ENCODE results near the gene NFATC1.

The NFATC1 gene

DNA sequence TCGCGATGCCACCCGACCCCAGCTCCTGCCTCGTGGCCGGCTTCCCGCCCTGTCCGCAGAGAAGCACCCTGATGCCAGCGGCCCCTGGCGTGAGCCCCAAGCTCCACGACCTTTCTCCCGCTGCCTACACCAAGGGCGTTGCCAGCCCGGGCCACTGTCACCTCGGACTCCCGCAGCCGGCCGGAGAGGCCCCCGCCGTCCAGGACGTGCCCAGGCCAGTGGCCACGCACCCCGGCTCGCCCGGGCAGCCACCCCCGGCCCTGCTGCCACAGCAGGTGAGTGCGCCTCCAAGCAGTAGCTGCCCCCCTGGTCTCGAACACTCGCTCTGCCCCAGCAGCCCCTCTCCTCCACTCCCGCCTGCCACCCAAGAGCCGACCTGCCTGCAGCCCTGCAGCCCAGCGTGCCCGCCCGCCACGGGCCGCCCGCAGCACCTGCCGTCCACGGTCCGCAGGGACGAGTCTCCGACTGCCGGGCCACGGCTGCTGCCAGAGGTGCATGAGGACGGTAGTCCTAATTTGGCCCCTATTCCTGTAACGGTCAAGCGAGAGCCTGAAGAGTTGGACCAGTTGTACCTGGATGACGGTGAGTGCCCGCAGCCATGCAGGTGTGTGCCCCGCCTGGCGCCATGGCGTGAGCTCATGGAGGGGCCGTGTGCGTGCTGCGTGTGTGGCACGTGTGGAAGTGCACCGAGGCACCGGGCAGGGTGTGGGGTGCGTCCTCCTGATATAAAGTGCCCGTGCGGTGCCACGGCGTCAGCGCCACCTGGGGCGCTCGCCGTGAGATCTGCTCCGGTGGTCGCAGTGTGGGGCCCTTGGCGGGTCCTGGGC lies 90.8 kb downstream of the NFATC1 start:
- no peak for TF ChIP-seq TOX (CRISPR knock-in tag; IDR thresholded peaks at IDR 0.05; ENCODE audit: borderline replicate concordance)
- TF ChIP-seq BACH2 (CRISPR knock-in tag; IDR thresholded peaks at IDR 0.05; ENCODE audit: borderline replicate concordance): no peak
- TF ChIP-seq TSHZ2 (CRISPR knock-in tag; IDR thresholded peaks at IDR 0.05): no peak
- no peak for TF ChIP-seq ZFP3 (CRISPR knock-in tag; IDR thresholded peaks at IDR 0.05)
- TF ChIP-seq GLIS3 (CRISPR knock-in tag; IDR thresholded peaks at IDR 0.05): no peak
- no peak for TF ChIP-seq TCF4 (CRISPR knock-in tag; IDR thresholded peaks at IDR 0.05; ENCODE audit: borderline replicate concordance)
- no peak for TF ChIP-seq ZNF70 (CRISPR knock-in tag; IDR thresholded peaks at IDR 0.05)
- TF ChIP-seq PPARA (CRISPR knock-in tag; IDR thresholded peaks at IDR 0.05; ENCODE audit: borderline replicate concordance): no peak
- no peak for TF ChIP-seq CSDC2 (CRISPR knock-in tag; IDR thresholded peaks at IDR 0.05)
- no peak for TF ChIP-seq ARNTL (CRISPR knock-in tag; IDR thresholded peaks at IDR 0.05; ENCODE audit: borderline replicate concordance, low read depth)
- TF ChIP-seq SNAI2 (CRISPR knock-in tag; IDR thresholded peaks at IDR 0.05): no peak
- TF ChIP-seq PATZ1 (CRISPR knock-in tag; IDR thresholded peaks at IDR 0.05; ENCODE audit: borderline replicate concordance): no peak
- no peak for TF ChIP-seq ZNF565 (CRISPR knock-in tag; conservative IDR thresholded peaks at IDR 0.05; ENCODE audit: low read depth)
- TF ChIP-seq OSR1 (CRISPR knock-in tag; IDR thresholded peaks at IDR 0.05): no peak
- TF ChIP-seq ZNF8 (CRISPR knock-in tag; IDR thresholded peaks at IDR 0.05): no peak
- TF ChIP-seq, protein P1, sequence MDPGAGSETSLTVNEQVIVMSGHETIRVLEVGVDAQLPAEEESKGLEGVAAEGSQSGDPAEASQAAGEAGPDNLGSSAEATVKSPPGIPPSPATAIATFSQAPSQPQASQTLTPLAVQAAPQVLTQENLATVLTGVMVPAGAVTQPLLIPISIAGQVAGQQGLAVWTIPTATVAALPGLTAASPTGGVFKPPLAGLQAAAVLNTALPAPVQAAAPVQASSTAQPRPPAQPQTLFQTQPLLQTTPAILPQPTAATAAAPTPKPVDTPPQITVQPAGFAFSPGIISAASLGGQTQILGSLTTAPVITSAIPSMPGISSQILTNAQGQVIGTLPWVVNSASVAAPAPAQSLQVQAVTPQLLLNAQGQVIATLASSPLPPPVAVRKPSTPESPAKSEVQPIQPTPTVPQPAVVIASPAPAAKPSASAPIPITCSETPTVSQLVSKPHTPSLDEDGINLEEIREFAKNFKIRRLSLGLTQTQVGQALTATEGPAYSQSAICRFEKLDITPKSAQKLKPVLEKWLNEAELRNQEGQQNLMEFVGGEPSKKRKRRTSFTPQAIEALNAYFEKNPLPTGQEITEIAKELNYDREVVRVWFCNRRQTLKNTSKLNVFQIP (CRISPR knock-in tag; IDR thresholded peaks at IDR 0.05; ENCODE audit: borderline replicate concordance, low read depth): no peak
- no peak for TF ChIP-seq ISL1 (CRISPR knock-in tag; IDR thresholded peaks at IDR 0.05)
- no peak for TF ChIP-seq RARB (CRISPR knock-in tag; IDR thresholded peaks at IDR 0.05)
- no peak for TF ChIP-seq ESRRG (CRISPR knock-in tag; IDR thresholded peaks at IDR 0.05)
- TF ChIP-seq ZC3H10 (CRISPR knock-in tag; IDR thresholded peaks at IDR 0.05): no peak
- no peak for ATAC-seq

GRCh38 chr18:79487183-79487800 lies 91.6 kb downstream of the NFATC1 start:
- ATAC-seq: no peak
- TF ChIP-seq CSDC2 (CRISPR knock-in tag; IDR thresholded peaks at IDR 0.05) (no peak), ZC3H10 (CRISPR knock-in tag; IDR thresholded peaks at IDR 0.05) (no peak), ZNF565 (CRISPR knock-in tag; conservative IDR thresholded peaks at IDR 0.05; ENCODE audit: low read depth) (no peak), PPARA (CRISPR knock-in tag; IDR thresholded peaks at IDR 0.05; ENCODE audit: borderline replicate concordance) (no peak), ESRRG (CRISPR knock-in tag; IDR thresholded peaks at IDR 0.05) (no peak), ZNF70 (CRISPR knock-in tag; IDR thresholded peaks at IDR 0.05) (no peak), PATZ1 (CRISPR knock-in tag; IDR thresholded peaks at IDR 0.05; ENCODE audit: borderline replicate concordance) (no peak)
- TF ChIP-seq, protein P2, sequence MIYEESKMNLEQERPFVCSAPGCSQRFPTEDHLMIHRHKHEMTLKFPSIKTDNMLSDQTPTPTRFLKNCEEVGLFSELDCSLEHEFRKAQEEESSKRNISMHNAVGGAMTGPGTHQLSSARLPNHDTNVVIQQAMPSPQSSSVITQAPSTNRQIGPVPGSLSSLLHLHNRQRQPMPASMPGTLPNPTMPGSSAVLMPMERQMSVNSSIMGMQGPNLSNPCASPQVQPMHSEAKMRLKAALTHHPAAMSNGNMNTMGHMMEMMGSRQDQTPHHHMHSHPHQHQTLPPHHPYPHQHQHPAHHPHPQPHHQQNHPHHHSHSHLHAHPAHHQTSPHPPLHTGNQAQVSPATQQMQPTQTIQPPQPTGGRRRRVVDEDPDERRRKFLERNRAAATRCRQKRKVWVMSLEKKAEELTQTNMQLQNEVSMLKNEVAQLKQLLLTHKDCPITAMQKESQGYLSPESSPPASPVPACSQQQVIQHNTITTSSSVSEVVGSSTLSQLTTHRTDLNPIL (CRISPR knock-in tag; IDR thresholded peaks at IDR 0.05; ENCODE audit: low read depth): no peak
